Activated gamma-delta T cell treated with Interleukin-2 at 50 U/mL for 16 hours (primary cell): ENCODE data around the gene TRAK2.
"Not testable (repeated sequence)": the region's sequence is repeated elsewhere in the genome, so short reads cannot be mapped to it uniquely, and the experiment has no call there.

Source experiments
- DNase-seq: peaks from one replicate; pipeline ENCODE4 v3.0.0-alpha.2; 2020

Gene TRAK2

DNA sequence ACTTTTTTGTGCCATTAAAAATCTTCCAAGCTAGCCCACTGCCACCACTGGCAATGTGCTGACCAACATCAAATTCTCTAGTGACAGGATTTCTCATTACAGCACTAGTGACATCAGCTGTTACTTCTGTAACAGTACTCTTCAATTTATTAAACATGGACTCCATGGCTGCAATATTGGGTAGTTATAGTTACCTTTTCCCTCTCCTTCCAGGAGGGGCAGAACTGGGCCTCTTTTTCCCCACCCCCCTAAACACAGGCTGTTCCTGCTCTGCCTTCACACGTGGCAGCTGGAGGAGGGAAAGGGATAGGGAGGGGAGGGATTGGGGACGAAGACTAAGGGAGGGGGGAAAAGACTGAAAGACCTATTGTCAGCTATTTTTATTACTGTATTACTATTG is 38.1 kb downstream of the TRAK2 start:
- DNase-seq, result no peak

GRCh38 chr2:201411421-201411820 is 39.8 kb downstream of the TRAK2 start:
- no peak for DNase-seq

GRCh38 chr2:201408931-201409330 is 42.3 kb downstream of the TRAK2 start:
- DNase-seq, result no peak

DNA sequence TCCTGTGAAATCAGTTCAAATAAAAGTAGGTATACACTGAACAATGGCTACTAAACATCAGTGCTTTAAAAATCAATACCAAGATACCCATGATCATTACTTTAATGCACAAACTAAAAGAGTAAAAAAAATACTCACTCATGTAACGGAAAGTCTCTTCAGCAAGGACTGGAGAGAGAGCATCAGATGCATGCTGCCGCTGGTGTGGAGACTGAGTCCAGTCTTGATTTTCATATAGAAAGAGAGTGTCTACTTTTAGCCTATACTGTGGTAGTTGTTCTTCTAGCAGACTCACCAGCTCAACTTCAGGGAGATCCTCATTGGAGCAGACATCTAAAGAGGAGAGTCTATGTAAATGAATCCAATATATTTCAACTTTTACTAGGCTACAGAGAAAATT is 44.0 kb downstream of the TRAK2 start:
- DNase-seq, result no peak

DNA sequence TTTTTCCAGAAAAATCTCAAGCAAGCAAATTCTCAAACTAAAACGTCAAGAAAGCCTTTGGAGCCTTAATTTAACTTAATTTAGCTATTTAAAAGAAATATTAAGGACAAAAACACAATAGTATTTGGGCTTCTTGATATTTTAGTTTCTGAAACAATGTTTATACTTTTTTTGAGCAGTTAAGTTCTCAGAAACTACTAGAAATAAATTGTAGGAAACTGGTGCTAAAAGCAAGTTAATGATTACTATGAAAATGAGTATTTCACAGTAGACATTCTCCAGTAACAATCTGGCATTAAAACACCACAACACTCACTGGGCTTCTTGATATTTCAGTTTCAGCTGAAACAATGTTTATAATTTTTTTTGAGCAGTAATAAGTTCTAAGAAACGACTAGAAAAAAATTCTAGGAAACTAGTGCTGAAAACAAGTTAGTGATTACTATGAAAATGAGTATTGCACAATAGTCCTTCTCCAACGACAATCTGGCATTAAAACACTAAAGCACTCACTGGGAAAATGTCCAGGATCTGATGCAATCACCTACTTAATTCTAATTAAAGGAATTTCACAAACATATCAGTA is 45.1 kb downstream of the TRAK2 start:
- no peak for DNase-seq

DNA sequence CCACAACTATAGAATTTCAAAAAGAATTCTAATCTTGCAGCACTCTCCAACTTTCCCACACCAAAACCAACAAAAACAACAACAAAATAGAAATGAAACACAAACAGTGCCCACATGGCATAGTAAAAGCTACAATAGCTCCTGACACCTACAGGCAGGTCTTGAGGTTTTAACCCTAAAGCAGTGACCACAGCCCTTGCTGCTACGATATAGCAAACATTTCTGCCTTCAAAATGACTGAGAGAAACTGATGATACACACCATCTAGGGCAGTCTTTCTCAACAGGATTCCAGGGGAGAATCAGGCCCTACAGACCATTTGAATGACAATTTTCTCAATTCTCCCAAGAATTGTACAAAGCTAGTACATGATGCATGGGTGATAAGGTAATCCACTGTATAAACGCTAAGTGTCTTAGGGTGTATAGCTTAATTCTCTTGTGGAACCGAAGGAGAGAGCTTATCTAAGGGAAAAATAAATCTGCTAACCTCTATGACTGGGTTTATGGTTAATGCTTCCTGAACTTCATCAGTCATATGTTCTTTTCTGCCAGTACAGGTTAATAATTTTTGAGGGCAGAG is 46.5 kb downstream of the TRAK2 start:
- DNase-seq, result no peak

GRCh38 chr2:201403880-201404279 is 47.4 kb downstream of the TRAK2 start:
- DNase-seq, result no peak

GRCh38 chr2:201402651-201403562 is 48.4 kb downstream of the TRAK2 start:
- DNase-seq, result no peak

- no peak for DNase-seq
Measured at GRCh38 chr2:201401815-201402214, 49.4 kb downstream of the TRAK2 start.

GRCh38 chr2:201396595-201396994 is 54.7 kb downstream of the TRAK2 start:
- DNase-seq, result no peak

- no peak for DNase-seq
Measured at GRCh38 chr2:201383136-201383535, 68.1 kb downstream of the TRAK2 start.

GRCh38 chr2:201378496-201379397 is 72.5 kb downstream of the TRAK2 start:
- no peak for DNase-seq

DNA sequence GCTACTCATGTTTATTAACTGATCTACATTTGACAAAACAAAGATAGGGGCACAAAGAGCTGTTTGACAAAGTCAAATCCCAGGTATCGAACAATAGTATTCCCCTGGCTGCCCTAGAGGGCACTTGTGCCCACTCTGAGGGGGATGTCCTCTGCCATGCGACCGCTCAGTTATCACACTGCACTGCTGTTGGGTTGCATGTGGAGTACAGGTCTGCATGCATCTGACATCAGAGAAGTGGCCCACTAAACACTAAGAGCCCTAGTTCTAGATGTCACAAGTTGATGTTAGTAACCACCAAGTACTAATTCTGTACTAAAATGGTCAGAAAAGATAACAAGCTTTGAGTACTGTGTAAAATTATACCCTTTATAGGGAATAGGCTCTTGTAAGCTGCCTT is 74.0 kb downstream of the TRAK2 start:
- DNase-seq, result no peak

- no peak for DNase-seq
Measured at GRCh38 chr2:201369775-201370174, 81.5 kb downstream of the TRAK2 start.

DNA sequence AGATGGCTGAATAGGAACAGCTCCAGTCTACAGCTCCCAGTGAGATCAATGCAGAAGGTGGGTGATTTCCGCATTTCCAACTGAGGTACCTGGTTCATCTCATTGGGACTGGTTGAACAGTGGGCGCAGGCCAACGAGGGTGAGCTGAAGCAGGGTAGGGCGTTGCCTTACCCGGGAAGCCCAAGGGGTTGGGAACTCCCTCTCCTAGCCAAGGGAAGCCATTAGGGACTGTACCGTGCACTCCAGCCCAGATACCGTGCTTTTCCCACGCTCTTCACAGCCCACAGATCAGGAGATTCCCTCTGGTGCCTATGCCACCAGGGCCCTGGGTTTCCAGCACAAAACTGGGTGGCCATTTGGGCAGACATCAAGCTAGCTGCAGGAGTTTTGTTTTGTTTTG is 81.9 kb downstream of the TRAK2 start:
- not testable (repeated sequence) for DNase-seq

GRCh38 chr2:201366146-201366545 is 85.1 kb downstream of the TRAK2 start:
- DNase-seq, result no peak

GRCh38 chr2:201363857-201364560 is 87.2 kb downstream of the TRAK2 start:
- DNase-seq, result no peak

DNA sequence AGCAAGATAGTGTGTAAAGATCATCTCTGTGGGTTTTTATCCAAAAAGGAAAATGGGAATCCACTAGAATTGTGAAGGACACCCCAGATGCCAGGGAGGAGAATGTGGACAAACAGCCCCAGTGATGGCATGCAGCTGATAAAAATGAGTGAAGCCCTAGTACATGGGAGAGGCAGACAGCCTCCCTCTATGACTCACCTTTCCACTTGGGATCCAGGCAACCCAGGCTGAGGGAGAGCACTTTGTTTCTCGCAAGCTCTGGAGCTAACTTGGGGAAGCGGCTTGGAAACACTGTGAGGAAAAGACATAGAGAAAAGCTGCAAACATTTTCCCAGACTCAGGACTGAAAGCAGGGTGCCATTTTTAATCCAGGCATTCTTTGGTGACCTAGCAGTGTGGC is 88.9 kb downstream of the TRAK2 start:
- DNase-seq, result no peak

- DNase-seq, result no peak
Measured at GRCh38 chr2:201361078-201361733, 90.1 kb downstream of the TRAK2 start.

DNA sequence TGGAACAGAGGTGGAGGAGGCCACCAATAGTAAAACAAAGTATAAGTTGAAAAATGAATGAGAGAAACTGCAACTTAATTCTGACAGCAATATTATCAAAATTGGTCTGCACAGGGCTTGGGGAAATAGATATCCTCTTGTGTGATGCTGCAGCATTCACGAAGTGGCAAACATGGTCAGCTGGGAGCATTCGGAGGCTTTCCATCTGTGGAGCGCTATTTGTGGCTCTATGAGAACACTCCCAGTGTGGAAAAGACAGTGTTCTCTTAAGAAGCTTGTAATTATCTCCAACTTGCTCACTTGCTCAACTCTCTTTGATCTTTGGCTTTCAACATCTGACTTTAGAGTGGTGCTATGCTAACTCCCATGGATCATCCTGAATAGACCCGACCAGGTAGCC is 91.0 kb downstream of the TRAK2 start:
- DNase-seq, result no peak

DNA sequence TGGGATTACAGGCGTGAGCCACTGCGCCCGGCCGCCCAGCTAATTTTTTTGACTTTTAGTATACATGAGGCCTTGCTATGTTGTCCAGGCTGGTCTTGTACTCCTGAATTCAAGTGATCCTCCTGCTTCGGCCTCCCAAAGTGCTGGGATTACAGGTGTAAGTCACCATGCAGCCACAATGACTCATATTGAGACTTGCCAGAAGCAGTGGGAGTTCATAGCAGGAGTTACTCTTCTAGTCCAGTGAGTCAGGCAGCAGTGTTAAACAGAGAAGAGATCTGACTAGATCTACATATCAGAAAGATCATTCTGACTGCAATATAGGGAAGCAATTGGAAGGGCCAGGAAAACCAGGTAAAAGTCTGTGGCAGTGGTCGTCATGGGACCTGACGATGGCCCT is 92.6 kb downstream of the TRAK2 start:
- no peak for DNase-seq

- DNase-seq, result no peak
Measured at GRCh38 chr2:201357221-201357620, 94.0 kb downstream of the TRAK2 start, which contains the start of gene FLACC1. Gene FLACC1, minus strand, starts transcription at chr2:201357345. Its CDS starts 5,941 bp downstream, at chr2:201351404.
